Measurements from ENCODE around the gene FAP. TPM values are rescaled to one million over a fixed set of nuclear protein-coding genes. Genes with fewer than 3 reads are reported as not detected.

The FAP gene
- total and polyA plus RNA-seq, 2 donors (not counting 3 experiments of a cell fraction or from before 2014, with no cell fraction given): 1.1 TPM; not detected in 1

- H3K4me3 ChIP-seq (replicated peaks in 1 of 3; ENCODE audit: insufficient read depth in 1 of 3, low read depth in 1 of 3, low read length in 3 of 3): no peak overlapping the region
- CTCF ChIA-PET: interaction anchor here (1.6 to 1.7 kb wide), 2 partner anchors 38 to 40 kb away, joined by 4 to 11 read pairs; no protein-coding TSS in a partner anchor
- no peak overlapping the region for H2AFZ ChIP-seq (ENCODE audit: low read depth, low read length)
- DNase-seq (ENCODE audit: low read depth, low spot score) (no peak), FAIRE-seq (no peak)
- H3K9me1 ChIP-seq (replicated peaks; ENCODE audit: control insufficient read depth, extremely low read depth, insufficient read depth, low read length): no peaks in the 10 kb centered on the region
- no peak overlapping the region for H3K4me2 ChIP-seq (ENCODE audit: insufficient read depth, low read length)
- no peak overlapping the region for H3K27ac ChIP-seq (ENCODE audit: insufficient read depth, low read depth, low read length)
- H3K36me3 ChIP-seq (ENCODE audit: control insufficient read depth in 2 of 2, extremely low read depth in 1 of 2, insufficient read depth in 2 of 2, low read length in 2 of 2): no peaks in the 10 kb centered on the region
- dilution Hi-C loops (cut with MboI; ENCODE audit: extremely low pct_ligation_motif_present, low sequenced_read_pairs) (no loop called here), intact Hi-C loops (cut with micrococcal nuclease) (no loop called here)
- H3K79me2 ChIP-seq (ENCODE audit: control insufficient read depth, insufficient read depth, low read length): no peaks in the 10 kb centered on the region
- POLR2A ChIA-PET: no interaction called here
- no peaks in the 10 kb centered on the region for H4K20me1 ChIP-seq (replicated peaks; ENCODE audit: control insufficient read depth, extremely low read depth, insufficient read depth, low read length)
- no peak for TF ChIP-seq FOS (IDR thresholded peaks at IDR 0.05; ENCODE audit: borderline replicate concordance, insufficient read depth, low read length)
- BruUV-seq (replicated peaks): no TSS peak
- H3K9ac ChIP-seq (replicated peaks; ENCODE audit: extremely low read depth, insufficient read depth, low read length): no peak overlapping the region
- no peaks in the 10 kb centered on the region for H3K9me3 ChIP-seq (replicated peaks; ENCODE audit: control insufficient read depth, insufficient read depth, low read length)
- H3K4me1 ChIP-seq (ENCODE audit: control insufficient read depth, extremely low read depth, insufficient read depth, low read length): peaks cover 14% of the 10 kb centered on the region
- H3K27me3 ChIP-seq (ENCODE audit: control insufficient read depth in 2 of 2, insufficient read depth in 2 of 2, low read length in 2 of 2): no peaks in the 10 kb centered on the region
Observed at GRCh38 chr2:162258686-162259085, 15.4 kb upstream of the FAP start.

GRCh38 chr2:162258169-162258568, 14.9 kb upstream of the FAP start:
- DNase-seq (ENCODE audit: low read depth, low spot score): no peak
- no peaks in the 10 kb centered on the region for H3K27me3 ChIP-seq (ENCODE audit: control insufficient read depth in 2 of 2, insufficient read depth in 2 of 2, low read length in 2 of 2)
- intact Hi-C loops (cut with micrococcal nuclease) (no loop called here), dilution Hi-C loops (cut with MboI; ENCODE audit: extremely low pct_ligation_motif_present, low sequenced_read_pairs) (no loop called here)
- H3K27ac ChIP-seq (ENCODE audit: insufficient read depth, low read depth, low read length): no peak overlapping the region
- no peak overlapping the region for H3K4me2 ChIP-seq (ENCODE audit: insufficient read depth, low read length)
- no peaks in the 10 kb centered on the region for H4K20me1 ChIP-seq (replicated peaks; ENCODE audit: control insufficient read depth, extremely low read depth, insufficient read depth, low read length)
- H3K79me2 ChIP-seq (ENCODE audit: control insufficient read depth, insufficient read depth, low read length): no peaks in the 10 kb centered on the region
- peaks cover 14% of the 10 kb centered on the region for H3K4me1 ChIP-seq (ENCODE audit: control insufficient read depth, extremely low read depth, insufficient read depth, low read length)
- no TSS peak for BruUV-seq (replicated peaks)
- H3K9ac ChIP-seq (replicated peaks; ENCODE audit: extremely low read depth, insufficient read depth, low read length): no peak overlapping the region
- H3K9me3 ChIP-seq (replicated peaks; ENCODE audit: control insufficient read depth, insufficient read depth, low read length): no peaks in the 10 kb centered on the region
- no peaks in the 10 kb centered on the region for H3K9me1 ChIP-seq (replicated peaks; ENCODE audit: control insufficient read depth, extremely low read depth, insufficient read depth, low read length)
- TF ChIP-seq, protein P1, sequence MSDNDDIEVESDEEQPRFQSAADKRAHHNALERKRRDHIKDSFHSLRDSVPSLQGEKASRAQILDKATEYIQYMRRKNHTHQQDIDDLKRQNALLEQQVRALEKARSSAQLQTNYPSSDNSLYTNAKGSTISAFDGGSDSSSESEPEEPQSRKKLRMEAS (IDR thresholded peaks at IDR 0.05; ENCODE audit: insufficient read depth, insufficient read length): no peak
- TF ChIP-seq EZH2 (IDR thresholded peaks at IDR 0.05; ENCODE audit: borderline replicate concordance, low read depth, low read length, severe bottlenecking) (no peak), POLR2A (IDR thresholded peaks at IDR 0.05; ENCODE audit: low read depth, low read length) (no peak), FOS (IDR thresholded peaks at IDR 0.05; ENCODE audit: borderline replicate concordance, insufficient read depth, low read length) (no peak), MYC (IDR thresholded peaks at IDR 0.05; ENCODE audit: low read depth, low read length) (no peak)
- TF ChIP-seq, protein P2, sequence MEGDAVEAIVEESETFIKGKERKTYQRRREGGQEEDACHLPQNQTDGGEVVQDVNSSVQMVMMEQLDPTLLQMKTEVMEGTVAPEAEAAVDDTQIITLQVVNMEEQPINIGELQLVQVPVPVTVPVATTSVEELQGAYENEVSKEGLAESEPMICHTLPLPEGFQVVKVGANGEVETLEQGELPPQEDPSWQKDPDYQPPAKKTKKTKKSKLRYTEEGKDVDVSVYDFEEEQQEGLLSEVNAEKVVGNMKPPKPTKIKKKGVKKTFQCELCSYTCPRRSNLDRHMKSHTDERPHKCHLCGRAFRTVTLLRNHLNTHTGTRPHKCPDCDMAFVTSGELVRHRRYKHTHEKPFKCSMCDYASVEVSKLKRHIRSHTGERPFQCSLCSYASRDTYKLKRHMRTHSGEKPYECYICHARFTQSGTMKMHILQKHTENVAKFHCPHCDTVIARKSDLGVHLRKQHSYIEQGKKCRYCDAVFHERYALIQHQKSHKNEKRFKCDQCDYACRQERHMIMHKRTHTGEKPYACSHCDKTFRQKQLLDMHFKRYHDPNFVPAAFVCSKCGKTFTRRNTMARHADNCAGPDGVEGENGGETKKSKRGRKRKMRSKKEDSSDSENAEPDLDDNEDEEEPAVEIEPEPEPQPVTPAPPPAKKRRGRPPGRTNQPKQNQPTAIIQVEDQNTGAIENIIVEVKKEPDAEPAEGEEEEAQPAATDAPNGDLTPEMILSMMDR (IDR thresholded peaks at IDR 0.05; ENCODE audit: extremely low read depth in 1 of 2, insufficient read depth in 1 of 2, low read depth in 1 of 2, low read length in 2 of 2): no peak
- POLR2A ChIA-PET: no interaction called here
- FAIRE-seq: no peak
- no peaks in the 10 kb centered on the region for H3K36me3 ChIP-seq (ENCODE audit: control insufficient read depth in 2 of 2, extremely low read depth in 1 of 2, insufficient read depth in 2 of 2, low read length in 2 of 2)
- CTCF ChIA-PET: interaction anchor here (1.6 to 1.7 kb wide), 2 partner anchors 38 to 40 kb away, joined by 4 to 11 read pairs; no protein-coding TSS in a partner anchor
- H3K4me3 ChIP-seq (replicated peaks in 1 of 3; ENCODE audit: insufficient read depth in 1 of 3, low read depth in 1 of 3, low read length in 3 of 3): no peak overlapping the region
- H2AFZ ChIP-seq (ENCODE audit: low read depth, low read length): no peak overlapping the region
